Mesendoderm (in vitro differentiated cells): ENCODE measurements around the gene ADRA2B.

Experiments
- DNase-seq: peaks from one replicate; pipeline ENCODE4 v3.0.0; 2013
- H2AK5ac ChIP-seq: 2 replicates; pipeline ENCODE4 v1.6.1; 2013; ENCODE audit warnings: low read length, inconsistent platforms
- H2BK120ac ChIP-seq: 2 replicates; pipeline ENCODE4 v1.6.1; 2013; ENCODE audit warnings: low read depth, mild to moderate bottlenecking, low read length, moderate library complexity, mixed read lengths
- H2BK15ac ChIP-seq: replicated peaks from 2 replicates; pipeline ENCODE4 v1.6.1; 2013; ENCODE audit warnings: low read depth, mild to moderate bottlenecking, moderate library complexity
- H2BK5ac ChIP-seq: 2 replicates; pipeline ENCODE4 v1.6.1; 2013; ENCODE audit warnings: low read length, inconsistent platforms
- H3K18ac ChIP-seq: 2 replicates; pipeline ENCODE4 v1.6.1; 2013; ENCODE audit warnings: mild to moderate bottlenecking, low read length, mixed read lengths
- H3K23ac ChIP-seq: one replicate; pipeline ENCODE4 v1.6.1; 2013; ENCODE audit warnings: low read length
- H3K27ac ChIP-seq: 2 replicates; pipeline ENCODE4 v1.5.1; 2013; ENCODE audit warnings: low read depth, mild to moderate bottlenecking, inconsistent platforms, low read length, moderate library complexity
- H3K27me3 ChIP-seq: 2 replicates; pipeline ENCODE4 v1.6.1; 2013; ENCODE audit warnings: low read length, control low read depth, mild to moderate bottlenecking, inconsistent platforms; ENCODE audit not compliant: insufficient read depth, poor library complexity
- H3K36me3 ChIP-seq: 2 replicates; pipeline ENCODE4 v1.6.1; 2013; ENCODE audit warnings: low read length, inconsistent platforms; ENCODE audit not compliant: control insufficient read depth, insufficient read depth
- H3K4ac ChIP-seq: one replicate; pipeline ENCODE4 v1.6.1; 2013; ENCODE audit warnings: low read depth, mild to moderate bottlenecking, low read length, moderate library complexity
- H3K4me1 ChIP-seq: 2 replicates; pipeline ENCODE4 v1.6.1; 2013; ENCODE audit warnings: low read depth, low read length, inconsistent platforms; ENCODE audit not compliant: control insufficient read depth
- H3K4me2 ChIP-seq: 2 replicates; pipeline ENCODE4 v1.6.1; 2013; ENCODE audit warnings: low read length
- H3K4me3 ChIP-seq: 2 replicates; pipeline ENCODE4 v1.5.1; 2013; ENCODE audit warnings: mild to moderate bottlenecking, low read length
- H3K56ac ChIP-seq: one replicate; pipeline ENCODE4 v1.6.1; 2013; ENCODE audit warnings: low read length
- H3K79me1 ChIP-seq: 2 replicates; pipeline ENCODE4 v1.6.1; 2013; ENCODE audit warnings: low read length, inconsistent platforms
- H3K79me2 ChIP-seq: 2 replicates; pipeline ENCODE4 v1.6.1; 2013; ENCODE audit warnings: mild to moderate bottlenecking, low read length; ENCODE audit not compliant: control insufficient read depth, insufficient read depth
- H3K9ac ChIP-seq: 2 replicates; pipeline ENCODE4 v1.6.1; 2013; ENCODE audit warnings: low read length, inconsistent platforms
- H4K5ac ChIP-seq: one replicate; pipeline ENCODE4 v1.6.1; 2013; ENCODE audit warnings: low read length
- H4K8ac ChIP-seq: one replicate; pipeline ENCODE4 v1.6.1; 2013; ENCODE audit warnings: low read depth, mild to moderate bottlenecking, control low read depth, low read length, moderate library complexity
- WGBS: extraction: QIAGEN DNeasy Blood & Tissue Kit; methylation state at CpG from one replicate; pipeline ENCODE4 v1.1.7; 2013; ENCODE audit warnings: low lambda C conversion rate, missing lambda C conversion rate; ENCODE audit not compliant: insufficient coverage; ENCODE audit errors: extremely low coverage; 5-methylcytosine and 5-hydroxymethylcytosine counted together

ADRA2B gene

GRCh38 chr2:96113951-96114350 is 2.4 kb downstream of the ADRA2B start:
- WGBS: no CpG with 5 or more reads among the region's 17 CpGs
- Histone ChIP-seq H3K27ac (no peak overlapping the region), H3K4me1 (peaks cover 2% of the 10 kb centered on the region), H3K4ac (no peak overlapping the region), H2AK5ac (no peak overlapping the region), H3K79me2 (no peaks in the 10 kb centered on the region), H3K18ac (no peak overlapping the region), H2BK5ac (no peak overlapping the region), H3K23ac (no peak overlapping the region), H3K56ac (no peak overlapping the region), H4K5ac (no peak overlapping the region), H2BK15ac (no peak overlapping the region), H3K9ac (no peak overlapping the region), H3K4me2 (no peak overlapping the region), H2BK120ac (no peak overlapping the region), H4K8ac (no peak overlapping the region), H3K27me3 (no peaks in the 10 kb centered on the region), H3K36me3 (no peaks in the 10 kb centered on the region), H3K79me1 (no peaks in the 10 kb centered on the region), H3K4me3 (no peak overlapping the region)
- DNase-seq: no peak

- Histone ChIP-seq H2AK5ac (no peak overlapping the region), H3K9ac (no peak overlapping the region), H3K4me3 (no peak overlapping the region), H3K27ac (no peak overlapping the region), H3K56ac (no peak overlapping the region), H3K36me3 (no peaks in the 10 kb centered on the region), H2BK120ac (no peak overlapping the region), H3K4me2 (no peak overlapping the region), H3K27me3 (no peaks in the 10 kb centered on the region), H3K4ac (no peak overlapping the region), H3K23ac (no peak overlapping the region), H3K18ac (no peak overlapping the region), H3K4me1 (peaks cover 6% of the 10 kb centered on the region), H4K5ac (no peak overlapping the region), H2BK5ac (no peak overlapping the region), H2BK15ac (no peak overlapping the region), H4K8ac (no peak overlapping the region), H3K79me2 (no peaks in the 10 kb centered on the region), H3K79me1 (no peaks in the 10 kb centered on the region)
- WGBS: no CpG with 5 or more reads among the region's 7 CpGs
- no peak for DNase-seq
These were observed 3.0 kb downstream of the ADRA2B start for GRCh38 chr2:96113367-96113677.

- no peaks in the 10 kb centered on the region for H3K36me3 ChIP-seq
- no peak overlapping the region for H3K4ac ChIP-seq
- no peak overlapping the region for H3K4me2 ChIP-seq
- DNase-seq: peak; percentile 25
- H2BK5ac ChIP-seq: no peak overlapping the region
- H2AK5ac ChIP-seq: no peak overlapping the region
- no CpG with 5 or more reads among the region's 9 CpGs for WGBS
- H2BK15ac ChIP-seq: no peak overlapping the region
- no peak overlapping the region for H3K56ac ChIP-seq
- no peak overlapping the region for H3K23ac ChIP-seq
- no peak overlapping the region for H4K8ac ChIP-seq
- H3K4me1 ChIP-seq: peaks cover 7% of the 10 kb centered on the region
- H3K9ac ChIP-seq: no peak overlapping the region
- H3K27ac ChIP-seq: no peak overlapping the region
- no peak overlapping the region for H2BK120ac ChIP-seq
- H3K18ac ChIP-seq: no peak overlapping the region
- no peak overlapping the region for H3K4me3 ChIP-seq
- H4K5ac ChIP-seq: no peak overlapping the region
- H3K79me1 ChIP-seq: no peaks in the 10 kb centered on the region
- no peaks in the 10 kb centered on the region for H3K79me2 ChIP-seq
- H3K27me3 ChIP-seq: no peaks in the 10 kb centered on the region
These were observed 3.6 kb downstream of the ADRA2B start for GRCh38 chr2:96112501-96113366.

GRCh38 chr2:96111823-96112500 is 4.4 kb downstream of the ADRA2B start:
- Histone ChIP-seq H3K4me3 (no peak overlapping the region), H3K79me2 (no peaks in the 10 kb centered on the region), H3K56ac (no peak overlapping the region), H3K36me3 (no peaks in the 10 kb centered on the region), H2BK5ac (no peak overlapping the region), H3K27me3 (no peaks in the 10 kb centered on the region), H3K9ac (no peak overlapping the region), H2AK5ac (peak overlapping the region; percentile 38), H3K4me1 (peaks cover 7% of the 10 kb centered on the region), H3K18ac (no peak overlapping the region), H2BK120ac (no peak overlapping the region), H2BK15ac (no peak overlapping the region), H3K23ac (no peak overlapping the region), H4K5ac (no peak overlapping the region), H3K4me2 (no peak overlapping the region), H3K4ac (no peak overlapping the region), H3K79me1 (no peaks in the 10 kb centered on the region), H4K8ac (no peak overlapping the region), H3K27ac (no peak overlapping the region)
- no CpG with 5 or more reads among the region's 7 CpGs for WGBS
- no peak for DNase-seq

GRCh38 chr2:96111257-96111640 is 5.1 kb downstream of the ADRA2B start:
- Histone ChIP-seq H4K8ac (no peak overlapping the region), H3K4me2 (no peak overlapping the region), H3K79me1 (no peaks in the 10 kb centered on the region), H2BK15ac (no peak overlapping the region), H3K56ac (no peak overlapping the region), H3K79me2 (no peaks in the 10 kb centered on the region), H3K4ac (no peak overlapping the region), H3K23ac (no peak overlapping the region), H3K4me3 (no peak overlapping the region), H3K27me3 (no peaks in the 10 kb centered on the region), H2BK5ac (no peak overlapping the region), H3K18ac (no peak overlapping the region), H2AK5ac (no peak overlapping the region), H4K5ac (no peak overlapping the region), H2BK120ac (no peak overlapping the region), H3K4me1 (peaks cover 7% of the 10 kb centered on the region), H3K27ac (no peak overlapping the region), H3K36me3 (no peaks in the 10 kb centered on the region), H3K9ac (no peak overlapping the region)
- DNase-seq: no peak
- WGBS: no CpG with 5 or more reads among the region's 4 CpGs
